ENCODE measurements around the gene PIP4K2A.

Gene PIP4K2A

GRCh38 chr10:22603581-22603980 lies 110.8 kb downstream of the PIP4K2A start:
- no peak for DNase-seq (ENCODE audit: low read depth)
- H3K9me3 ChIP-seq (ENCODE audit: control insufficient read depth, low read length): no peaks in the 10 kb centered on the region
- no peaks in the 10 kb centered on the region for H3K27me3 ChIP-seq (replicated peaks; ENCODE audit: control insufficient read depth, insufficient read depth, low read length)
- H3K9ac ChIP-seq (ENCODE audit: low read length): no peak overlapping the region
- H3K4me3 ChIP-seq (ENCODE audit: low read length): no peak overlapping the region
- peaks cover 29% of the 10 kb centered on the region for H3K4me1 ChIP-seq (ENCODE audit: control insufficient read depth, insufficient read depth, low read length)
- H3K36me3 ChIP-seq (ENCODE audit: control insufficient read depth, insufficient read depth, low read length, severe bottlenecking): peaks cover 20% of the 10 kb centered on the region

GRCh38 chr10:22601618-22602017 lies 112.8 kb downstream of the PIP4K2A start:
- H3K9me3 ChIP-seq (ENCODE audit: control insufficient read depth, low read length): no peaks in the 10 kb centered on the region
- H3K9ac ChIP-seq (ENCODE audit: low read length): no peak overlapping the region
- H3K27me3 ChIP-seq (replicated peaks; ENCODE audit: control insufficient read depth, insufficient read depth, low read length): no peaks in the 10 kb centered on the region
- peaks cover 3% of the 10 kb centered on the region for H3K36me3 ChIP-seq (ENCODE audit: control insufficient read depth, insufficient read depth, low read length, severe bottlenecking)
- peaks cover 33% of the 10 kb centered on the region for H3K4me1 ChIP-seq (ENCODE audit: control insufficient read depth, insufficient read depth, low read length)
- DNase-seq (ENCODE audit: low read depth): no peak
- no peak overlapping the region for H3K4me3 ChIP-seq (ENCODE audit: low read length)

- no peak for DNase-seq (ENCODE audit: low read depth)
- Histone ChIP-seq H3K36me3 (ENCODE audit: control insufficient read depth, insufficient read depth, low read length, severe bottlenecking) (peaks cover 3% of the 10 kb centered on the region), H3K9ac (ENCODE audit: low read length) (no peak overlapping the region), H3K4me1 (ENCODE audit: control insufficient read depth, insufficient read depth, low read length) (peaks cover 24% of the 10 kb centered on the region), H3K9me3 (ENCODE audit: control insufficient read depth, low read length) (no peaks in the 10 kb centered on the region), H3K27me3 (replicated peaks; ENCODE audit: control insufficient read depth, insufficient read depth, low read length) (no peaks in the 10 kb centered on the region), H3K4me3 (ENCODE audit: low read length) (no peak overlapping the region)
Measured at GRCh38 chr10:22599636-22600228, 114.6 kb downstream of the PIP4K2A start.

DNA sequence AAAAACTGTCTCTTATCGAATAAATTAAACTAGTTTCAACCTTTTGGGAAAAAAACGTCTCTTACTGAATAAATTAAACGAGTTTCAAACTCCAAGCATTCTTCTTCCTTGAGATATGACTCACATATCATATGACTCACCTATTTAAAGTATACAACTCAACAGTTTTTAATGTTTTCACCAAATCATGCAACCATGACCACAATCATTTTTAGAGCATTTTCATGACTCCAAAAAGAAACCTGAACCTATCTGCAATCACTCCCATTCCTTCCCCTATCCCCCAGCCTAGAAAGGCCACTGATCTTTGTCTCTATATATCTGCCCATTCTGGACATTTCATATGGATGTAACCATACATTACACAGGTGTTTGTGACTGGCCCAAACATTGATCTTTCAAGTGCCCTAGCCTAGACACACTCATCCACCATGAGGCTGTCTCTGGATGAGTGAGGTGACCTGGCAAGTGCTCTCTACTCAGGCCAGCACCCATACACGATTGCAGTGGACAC lies 115.3 kb downstream of the PIP4K2A start:
- Histone ChIP-seq H3K9ac (ENCODE audit: low read length) (no peak overlapping the region), H3K36me3 (ENCODE audit: control insufficient read depth, insufficient read depth, low read length, severe bottlenecking) (peaks cover 3% of the 10 kb centered on the region), H3K27me3 (replicated peaks; ENCODE audit: control insufficient read depth, insufficient read depth, low read length) (no peaks in the 10 kb centered on the region), H3K9me3 (ENCODE audit: control insufficient read depth, low read length) (no peaks in the 10 kb centered on the region), H3K4me1 (ENCODE audit: control insufficient read depth, insufficient read depth, low read length) (peaks cover 17% of the 10 kb centered on the region), H3K4me3 (ENCODE audit: low read length) (no peak overlapping the region)
- DNase-seq (ENCODE audit: low read depth): peak; percentile 76

DNA sequence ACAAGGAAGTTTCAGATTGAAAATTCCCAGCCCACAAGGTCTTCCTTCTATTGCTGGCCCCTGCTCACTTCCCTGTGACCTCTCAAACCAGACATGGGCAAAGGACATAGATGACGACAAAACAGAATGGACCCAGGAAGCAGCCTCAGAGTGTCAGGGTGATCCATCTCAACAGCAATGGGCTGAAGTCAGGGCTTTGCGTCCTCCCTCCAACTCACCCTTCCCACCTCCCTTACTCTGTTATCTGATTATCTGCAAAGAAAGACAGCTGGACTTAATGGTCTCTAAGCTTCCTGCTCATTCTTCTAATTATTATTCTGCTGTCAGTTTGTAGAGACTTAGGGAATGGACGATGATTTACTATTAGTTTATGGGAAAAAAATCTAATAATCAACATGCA lies 115.9 kb downstream of the PIP4K2A start:
- no peak overlapping the region for H3K4me3 ChIP-seq (ENCODE audit: low read length)
- no peaks in the 10 kb centered on the region for H3K27me3 ChIP-seq (replicated peaks; ENCODE audit: control insufficient read depth, insufficient read depth, low read length)
- H3K9me3 ChIP-seq (ENCODE audit: control insufficient read depth, low read length): no peaks in the 10 kb centered on the region
- no peak for DNase-seq (ENCODE audit: low read depth)
- H3K9ac ChIP-seq (ENCODE audit: low read length): no peak overlapping the region
- H3K4me1 ChIP-seq (ENCODE audit: control insufficient read depth, insufficient read depth, low read length): peaks cover 17% of the 10 kb centered on the region
- H3K36me3 ChIP-seq (ENCODE audit: control insufficient read depth, insufficient read depth, low read length, severe bottlenecking): peaks cover 3% of the 10 kb centered on the region

DNA sequence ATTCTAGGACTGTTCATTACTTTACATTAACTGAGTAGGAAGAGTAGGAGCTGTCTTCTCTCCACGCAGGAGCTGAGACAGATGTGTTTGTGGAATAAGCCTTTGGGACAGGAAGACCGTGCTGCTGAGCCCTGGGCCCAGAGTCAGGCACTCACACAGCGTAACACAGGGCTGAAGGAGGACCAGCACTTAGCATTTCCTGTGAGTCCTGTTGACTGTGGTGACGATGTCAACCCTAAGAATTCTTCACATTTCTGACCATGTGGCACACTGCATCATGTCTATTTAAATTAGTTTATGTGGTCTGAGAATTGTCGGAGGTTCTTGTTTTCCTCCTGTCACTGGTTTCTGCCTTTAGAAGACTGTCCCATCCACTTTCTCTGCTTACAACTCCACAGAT lies 117.2 kb downstream of the PIP4K2A start:
- Histone ChIP-seq H3K36me3 (ENCODE audit: control insufficient read depth, insufficient read depth, low read length, severe bottlenecking) (peaks cover 3% of the 10 kb centered on the region), H3K4me1 (ENCODE audit: control insufficient read depth, insufficient read depth, low read length) (peaks cover 17% of the 10 kb centered on the region), H3K9ac (ENCODE audit: low read length) (no peak overlapping the region), H3K27me3 (replicated peaks; ENCODE audit: control insufficient read depth, insufficient read depth, low read length) (no peaks in the 10 kb centered on the region), H3K4me3 (ENCODE audit: low read length) (no peak overlapping the region), H3K9me3 (ENCODE audit: control insufficient read depth, low read length) (no peaks in the 10 kb centered on the region)
- DNase-seq (ENCODE audit: low read depth): peak; percentile 18

DNA sequence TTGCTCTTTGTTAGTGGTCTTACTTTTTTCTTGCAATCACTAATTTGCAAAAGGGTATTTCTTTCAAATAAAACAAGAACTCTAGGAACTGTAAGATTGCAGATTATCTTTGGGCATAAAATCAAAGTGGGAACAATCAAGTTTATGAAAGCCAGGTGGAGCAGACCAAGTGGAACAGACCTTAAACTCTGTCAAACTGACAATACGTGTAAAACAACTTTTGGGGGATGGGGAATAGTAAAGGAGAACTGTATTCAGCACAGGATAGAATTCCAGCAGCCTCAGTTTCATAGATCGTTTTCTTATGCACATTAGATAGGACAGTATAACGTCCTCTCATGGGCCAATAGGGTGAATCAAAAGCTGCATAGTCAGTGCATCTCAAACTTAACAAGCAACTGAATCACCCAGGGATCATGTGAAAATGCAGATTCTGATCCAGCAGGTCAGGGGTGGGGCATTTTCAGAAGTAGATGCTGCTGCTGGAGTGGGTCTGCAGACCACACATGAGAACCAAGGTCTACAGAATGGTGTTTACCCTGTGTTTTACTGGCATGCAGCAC lies 120.7 kb downstream of the PIP4K2A start:
- peaks cover 5% of the 10 kb centered on the region for H3K4me1 ChIP-seq (ENCODE audit: control insufficient read depth, insufficient read depth, low read length)
- no peak overlapping the region for H3K4me3 ChIP-seq (ENCODE audit: low read length)
- H3K36me3 ChIP-seq (ENCODE audit: control insufficient read depth, insufficient read depth, low read length, severe bottlenecking): peaks cover 17% of the 10 kb centered on the region
- H3K9ac ChIP-seq (ENCODE audit: low read length): no peak overlapping the region
- H3K27me3 ChIP-seq (replicated peaks; ENCODE audit: control insufficient read depth, insufficient read depth, low read length): no peaks in the 10 kb centered on the region
- no peaks in the 10 kb centered on the region for H3K9me3 ChIP-seq (ENCODE audit: control insufficient read depth, low read length)
- DNase-seq (ENCODE audit: low read depth): no peak

- Histone ChIP-seq H3K36me3 (ENCODE audit: control insufficient read depth, insufficient read depth, low read length, severe bottlenecking) (peaks cover 22% of the 10 kb centered on the region), H3K9ac (ENCODE audit: low read length) (no peak overlapping the region), H3K4me3 (ENCODE audit: low read length) (no peak overlapping the region), H3K4me1 (ENCODE audit: control insufficient read depth, insufficient read depth, low read length) (no peaks in the 10 kb centered on the region), H3K9me3 (ENCODE audit: control insufficient read depth, low read length) (no peaks in the 10 kb centered on the region), H3K27me3 (replicated peaks; ENCODE audit: control insufficient read depth, insufficient read depth, low read length) (no peaks in the 10 kb centered on the region)
- no peak for DNase-seq (ENCODE audit: low read depth)
Measured at GRCh38 chr10:22593026-22593425, 121.4 kb downstream of the PIP4K2A start.

DNA sequence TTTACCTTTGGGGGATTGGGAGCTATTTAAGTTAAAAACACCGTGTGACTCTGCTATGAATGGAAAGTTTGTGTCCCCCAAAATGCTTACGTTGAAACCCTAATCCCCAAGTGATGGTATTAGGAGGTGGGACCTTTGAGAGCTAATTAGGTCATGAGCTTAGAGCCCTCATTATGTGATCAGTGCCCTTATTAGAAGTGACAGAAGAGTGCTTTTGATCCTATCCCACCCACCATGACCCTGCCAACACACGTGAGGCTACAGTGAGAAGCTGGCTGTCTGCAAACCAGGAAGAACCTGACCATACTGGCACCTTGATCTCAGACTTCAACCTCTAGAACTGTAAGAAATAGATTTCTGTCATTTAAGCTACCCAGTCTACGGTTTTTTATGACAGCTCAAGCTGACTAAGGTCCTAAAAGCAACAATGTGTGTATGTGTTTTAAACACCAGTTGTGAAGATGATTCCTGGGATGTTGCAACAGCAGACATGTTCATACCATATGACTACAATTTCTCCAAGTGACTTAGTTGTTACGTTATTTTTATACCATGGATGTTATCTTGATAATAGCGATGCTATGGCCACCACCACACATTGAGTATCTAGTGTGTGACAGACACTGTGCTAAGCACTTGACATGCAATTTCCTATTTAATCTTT lies 124.4 kb downstream of the PIP4K2A start:
- DNase-seq (ENCODE audit: low read depth): no peak
- Histone ChIP-seq H3K4me3 (ENCODE audit: low read length) (no peak overlapping the region), H3K4me1 (ENCODE audit: control insufficient read depth, insufficient read depth, low read length) (no peaks in the 10 kb centered on the region), H3K36me3 (ENCODE audit: control insufficient read depth, insufficient read depth, low read length, severe bottlenecking) (peaks cover 33% of the 10 kb centered on the region), H3K9ac (ENCODE audit: low read length) (no peak overlapping the region), H3K27me3 (replicated peaks; ENCODE audit: control insufficient read depth, insufficient read depth, low read length) (no peaks in the 10 kb centered on the region), H3K9me3 (ENCODE audit: control insufficient read depth, low read length) (no peaks in the 10 kb centered on the region)

DNA sequence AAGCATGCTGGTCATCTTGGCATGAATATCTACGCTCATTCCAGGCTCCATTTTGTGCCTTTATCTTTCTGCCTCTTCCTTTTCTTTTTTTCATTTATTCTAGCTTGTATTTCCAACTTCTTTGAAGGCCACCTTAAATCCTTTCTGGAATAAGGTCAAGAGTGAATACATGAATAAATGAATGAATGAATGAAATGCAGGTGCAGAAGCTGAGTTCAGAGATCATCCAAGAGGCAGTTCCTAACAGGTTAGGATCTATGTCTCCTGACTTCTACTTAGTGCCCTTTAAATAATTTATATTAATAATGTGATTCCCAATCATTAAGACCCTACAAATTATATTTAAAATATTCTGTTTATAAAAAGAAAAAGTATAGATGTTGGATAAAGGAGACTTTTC lies 125.9 kb downstream of the PIP4K2A start:
- Histone ChIP-seq H3K4me1 (ENCODE audit: control insufficient read depth, insufficient read depth, low read length) (no peaks in the 10 kb centered on the region), H3K27me3 (replicated peaks; ENCODE audit: control insufficient read depth, insufficient read depth, low read length) (no peaks in the 10 kb centered on the region), H3K36me3 (ENCODE audit: control insufficient read depth, insufficient read depth, low read length, severe bottlenecking) (peaks cover 33% of the 10 kb centered on the region), H3K9ac (ENCODE audit: low read length) (no peak overlapping the region), H3K9me3 (ENCODE audit: control insufficient read depth, low read length) (no peaks in the 10 kb centered on the region), H3K4me3 (ENCODE audit: low read length) (no peak overlapping the region)
- no peak for DNase-seq (ENCODE audit: low read depth)

GRCh38 chr10:22583683-22584082 lies 130.7 kb downstream of the PIP4K2A start:
- no peak for DNase-seq (ENCODE audit: low read depth)
- Histone ChIP-seq H3K9me3 (ENCODE audit: control insufficient read depth, low read length) (no peaks in the 10 kb centered on the region), H3K9ac (ENCODE audit: low read length) (no peak overlapping the region), H3K36me3 (ENCODE audit: control insufficient read depth, insufficient read depth, low read length, severe bottlenecking) (peaks cover 29% of the 10 kb centered on the region), H3K27me3 (replicated peaks; ENCODE audit: control insufficient read depth, insufficient read depth, low read length) (no peaks in the 10 kb centered on the region), H3K4me3 (ENCODE audit: low read length) (no peak overlapping the region), H3K4me1 (ENCODE audit: control insufficient read depth, insufficient read depth, low read length) (no peaks in the 10 kb centered on the region)
